Measurements from ENCODE around the gene CDC40. TPM values are rescaled to one million over a fixed set of nuclear protein-coding genes. Genes with fewer than 3 reads are reported as not detected.
A peak's percentile ranks its signal among the peaks of the same experiment; 100 is the strongest.

Gene CDC40
- total RNA-seq = 10 to 100 TPM; 12.3 to 18.6 (median 16.3) TPM

DNA sequence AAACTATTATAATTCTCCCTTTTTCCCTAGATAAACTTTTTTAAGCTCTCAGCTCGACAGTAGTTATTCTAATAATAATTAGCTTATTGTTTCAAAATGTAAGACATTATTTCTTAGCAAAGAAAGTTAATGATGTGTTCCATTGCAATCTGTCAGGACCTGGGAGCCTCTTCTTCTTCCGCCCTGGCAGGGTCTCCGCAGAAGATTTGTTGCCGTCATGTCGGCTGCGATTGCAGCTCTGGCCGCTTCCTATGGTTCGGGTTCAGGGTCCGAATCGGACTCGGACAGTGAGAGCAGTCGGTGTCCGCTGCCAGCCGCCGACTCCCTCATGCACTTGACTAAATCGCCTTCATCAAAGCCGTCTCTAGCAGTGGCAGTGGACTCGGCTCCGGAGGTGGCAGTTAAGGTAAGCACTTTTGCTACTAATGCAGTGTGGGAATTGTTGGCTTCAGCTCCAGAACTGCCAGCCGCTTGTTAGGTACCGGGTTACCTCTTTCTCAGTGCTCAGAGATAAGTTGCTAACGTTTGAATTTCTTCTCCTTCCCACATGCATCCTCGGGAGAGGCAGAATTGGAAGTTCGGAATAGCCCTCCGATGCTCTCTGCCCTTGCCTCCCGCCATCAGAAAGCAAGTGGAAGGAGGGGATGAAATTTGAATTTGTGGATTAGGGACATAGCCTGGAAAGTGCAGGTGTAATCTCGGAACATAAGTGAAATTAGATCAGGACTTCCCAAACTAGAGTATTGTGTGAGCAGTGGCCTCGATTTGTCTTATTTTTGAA, at the start of gene CDC40:
CDC40 (plus strand) TSS at position 200 of the 781 bp plus-strand sequence; CDS start at position 218, 18 bp downstream.
- Histone ChIP-seq H3K36me3 (no peaks in the 10 kb centered on the region), H3K9me3 (no peaks in the 10 kb centered on the region), H3K27ac (peak within 1 kb of the TSS; percentile 80), H3K4me3 (peak within 1 kb of the TSS; percentile 72), H3K4me1 (peaks cover 47% of the 10 kb centered on the region), H3K27me3 (no peaks in the 10 kb centered on the region)
- WGBS = under 1% methylated on average over 13 of the region's 28 CpGs
- DNase-seq (ENCODE audit: low spot score in 2 of 2) = peak; percentile 81 to 83
- peak in 1 of 3 donors; percentile 31 for TF ChIP-seq POLR2AphosphoS5 (IDR thresholded peaks at IDR 0.05)
- no peak for TF ChIP-seq EP300 (IDR thresholded peaks at IDR 0.05)
- no peak for TF ChIP-seq POLR2A (IDR thresholded peaks at IDR 0.05)
- TF ChIP-seq, protein P1, sequence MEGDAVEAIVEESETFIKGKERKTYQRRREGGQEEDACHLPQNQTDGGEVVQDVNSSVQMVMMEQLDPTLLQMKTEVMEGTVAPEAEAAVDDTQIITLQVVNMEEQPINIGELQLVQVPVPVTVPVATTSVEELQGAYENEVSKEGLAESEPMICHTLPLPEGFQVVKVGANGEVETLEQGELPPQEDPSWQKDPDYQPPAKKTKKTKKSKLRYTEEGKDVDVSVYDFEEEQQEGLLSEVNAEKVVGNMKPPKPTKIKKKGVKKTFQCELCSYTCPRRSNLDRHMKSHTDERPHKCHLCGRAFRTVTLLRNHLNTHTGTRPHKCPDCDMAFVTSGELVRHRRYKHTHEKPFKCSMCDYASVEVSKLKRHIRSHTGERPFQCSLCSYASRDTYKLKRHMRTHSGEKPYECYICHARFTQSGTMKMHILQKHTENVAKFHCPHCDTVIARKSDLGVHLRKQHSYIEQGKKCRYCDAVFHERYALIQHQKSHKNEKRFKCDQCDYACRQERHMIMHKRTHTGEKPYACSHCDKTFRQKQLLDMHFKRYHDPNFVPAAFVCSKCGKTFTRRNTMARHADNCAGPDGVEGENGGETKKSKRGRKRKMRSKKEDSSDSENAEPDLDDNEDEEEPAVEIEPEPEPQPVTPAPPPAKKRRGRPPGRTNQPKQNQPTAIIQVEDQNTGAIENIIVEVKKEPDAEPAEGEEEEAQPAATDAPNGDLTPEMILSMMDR (IDR thresholded peaks at IDR 0.05) = no peak

DNA sequence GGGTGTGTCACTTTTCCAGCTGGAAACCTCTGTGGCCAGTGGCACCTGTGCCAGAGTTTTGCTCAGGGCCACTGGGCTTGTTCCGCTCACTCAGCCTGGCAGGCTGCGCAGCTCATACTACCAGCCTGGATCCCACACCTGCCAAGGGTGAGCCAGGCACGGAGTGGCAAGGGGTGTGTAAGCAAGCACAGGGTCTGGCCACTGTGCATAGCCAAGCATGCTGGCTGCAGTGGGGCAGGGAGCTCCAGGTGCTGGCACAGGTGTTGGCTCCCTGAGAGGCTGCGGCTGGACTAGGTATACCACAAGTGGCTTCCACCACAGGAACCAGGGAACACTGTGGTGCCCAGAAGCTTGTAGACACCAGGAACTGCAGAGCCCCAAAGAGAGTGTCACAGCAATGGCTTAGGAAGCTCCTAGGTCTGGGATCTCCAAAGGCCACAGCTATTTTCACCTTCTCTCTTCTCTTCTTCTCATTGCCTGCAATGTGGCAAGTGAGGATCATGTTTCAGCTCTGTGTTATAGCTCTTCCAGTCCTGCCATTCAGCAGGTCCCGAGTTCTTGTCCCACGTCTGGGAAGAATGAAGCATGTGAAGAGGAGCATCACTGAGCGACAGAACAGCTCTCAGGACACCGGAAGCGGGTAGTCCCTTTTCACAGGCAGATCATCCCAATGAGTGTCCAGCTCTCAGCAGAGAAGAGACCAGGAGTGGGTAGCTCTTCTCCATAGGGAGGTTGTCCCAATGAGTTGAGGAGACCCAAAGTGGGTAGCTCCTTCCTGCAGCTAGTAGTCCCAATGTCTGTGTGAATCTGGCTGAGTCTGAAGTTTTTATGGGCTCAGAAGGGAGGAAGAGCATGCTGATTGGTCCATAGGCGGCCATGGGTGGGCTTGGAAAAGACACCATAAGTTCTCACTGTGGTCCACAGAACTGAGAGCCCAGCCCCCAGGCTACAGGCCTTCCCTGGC, 42.0 kb upstream of the CDC40 start:
- DNase-seq (ENCODE audit: low spot score in 2 of 2) = no peak
- Histone ChIP-seq H3K4me1 (no peaks in the 10 kb centered on the region), H3K36me3 (no peaks in the 10 kb centered on the region), H3K9me3 (no peaks in the 10 kb centered on the region), H3K27ac (no peak overlapping the region), H3K4me3 (no peak overlapping the region), H3K27me3 (no peaks in the 10 kb centered on the region)
- WGBS = 97% methylated on average over 9 of the region's 10 CpGs
- TF ChIP-seq POLR2A (IDR thresholded peaks at IDR 0.05) (no peak), POLR2AphosphoS5 (IDR thresholded peaks at IDR 0.05) (no peak), EP300 (IDR thresholded peaks at IDR 0.05) (no peak)
- TF ChIP-seq, protein P1 (IDR thresholded peaks at IDR 0.05) = no peak

GRCh38 chr6:110139052-110139451, 41.2 kb upstream of the CDC40 start:
- DNase-seq (ENCODE audit: low spot score in 2 of 2) = no peak
- no peak overlapping the region for H3K4me3 ChIP-seq
- TF ChIP-seq EP300 (IDR thresholded peaks at IDR 0.05) (no peak), POLR2A (IDR thresholded peaks at IDR 0.05) (no peak), POLR2AphosphoS5 (IDR thresholded peaks at IDR 0.05) (no peak)
- TF ChIP-seq, protein P1 (IDR thresholded peaks at IDR 0.05) = no peak
- H3K36me3 ChIP-seq = no peaks in the 10 kb centered on the region
- no peak overlapping the region for H3K27ac ChIP-seq
- H3K27me3 ChIP-seq = no peaks in the 10 kb centered on the region
- H3K9me3 ChIP-seq = no peaks in the 10 kb centered on the region
- H3K4me1 ChIP-seq = no peaks in the 10 kb centered on the region
- WGBS = 94% methylated on average over 6 of the region's 9 CpGs

GRCh38 chr6:110140650-110141049, 39.6 kb upstream of the CDC40 start:
- 83% methylated on average over 2 of the region's 2 CpGs for WGBS
- Histone ChIP-seq H3K4me3 (no peak overlapping the region), H3K36me3 (no peaks in the 10 kb centered on the region), H3K4me1 (no peaks in the 10 kb centered on the region), H3K9me3 (no peaks in the 10 kb centered on the region), H3K27ac (no peak overlapping the region), H3K27me3 (no peaks in the 10 kb centered on the region)
- DNase-seq (ENCODE audit: low spot score in 2 of 2) = no peak
- TF ChIP-seq, protein P1 (IDR thresholded peaks at IDR 0.05) = no peak
- TF ChIP-seq POLR2AphosphoS5 (IDR thresholded peaks at IDR 0.05) (no peak), POLR2A (IDR thresholded peaks at IDR 0.05) (no peak), EP300 (IDR thresholded peaks at IDR 0.05) (no peak)

DNA sequence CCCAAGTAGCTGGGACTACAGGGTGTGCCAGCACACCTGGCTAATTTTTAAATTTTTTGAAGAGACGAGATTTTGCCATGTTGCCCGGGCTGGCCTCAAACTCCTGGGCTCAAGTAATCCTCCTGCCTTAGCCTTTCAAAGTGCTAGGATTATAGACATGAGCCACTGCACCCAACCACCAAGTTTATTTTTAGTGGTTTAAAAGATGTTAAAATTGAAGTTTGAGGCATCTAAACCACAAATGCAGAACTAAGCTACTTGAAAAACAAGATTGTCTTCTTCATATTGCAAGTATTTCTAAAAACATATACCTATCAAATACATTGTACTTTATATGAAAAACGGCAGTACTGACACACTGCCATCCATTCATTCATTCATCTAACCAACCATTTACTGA, 32.4 kb upstream of the CDC40 start:
- Histone ChIP-seq H3K9me3 (no peaks in the 10 kb centered on the region), H3K4me3 (no peak overlapping the region), H3K27me3 (no peaks in the 10 kb centered on the region), H3K36me3 (no peaks in the 10 kb centered on the region), H3K27ac (no peak overlapping the region), H3K4me1 (no peaks in the 10 kb centered on the region)
- WGBS = 79% methylated on average over 3 of the region's 3 CpGs
- no peak for TF ChIP-seq POLR2AphosphoS5 (IDR thresholded peaks at IDR 0.05)
- TF ChIP-seq, protein P1 (IDR thresholded peaks at IDR 0.05) = no peak
- TF ChIP-seq POLR2A (IDR thresholded peaks at IDR 0.05) = no peak
- no peak for TF ChIP-seq EP300 (IDR thresholded peaks at IDR 0.05)
- DNase-seq (ENCODE audit: low spot score in 2 of 2) = no peak

Data from suprapubic skin (tissue), 4 donors.